WTC11 (cell line): ENCODE data around the gene MAEA. TPM values are rescaled to one million over a fixed set of nuclear protein-coding genes. Genes with fewer than 3 reads are reported as not detected.

ENCODE experiments used
- ATAC-seq: fragments of 200-7000 bp; cut with Tn5 transposase; 2 replicates; pipeline ENCODE4 v1.10.0; 2021; ENCODE audit warnings: mild to moderate bottlenecking, moderate library complexity
- CTCF ChIA-PET: fragments of 300-600 bp; sonication (Branson Sonifier 250); formaldehyde crosslinking; loops from one replicate; lab custom pipeline; 2021; ENCODE audit warnings: antibody characterized with exemption; lab: Charles Lee
- POLR2A ChIA-PET: fragments of 350-600 bp; sonication (Branson Sonifier 250); formaldehyde crosslinking; loops from one replicate; lab custom pipeline; 2021; ENCODE audit warnings: antibody characterized with exemption; lab: Charles Lee
- DNase-seq: peaks from one replicate; pipeline ENCODE4 v3.0.0; 2021; ENCODE audit warnings: low spot score
- H3K27ac Mint-ChIP-seq: 2 replicates; pipeline ENCODE4 v1.8.0; 2021; ENCODE audit warnings: mixed read lengths
- H3K27me3 Mint-ChIP-seq: 2 replicates; pipeline ENCODE4 v1.8.0; 2021; ENCODE audit warnings: low read depth, mild to moderate bottlenecking, moderate library complexity, mixed read lengths
- H3K36me3 Mint-ChIP-seq: 2 replicates; pipeline ENCODE4 v1.8.0; 2021; ENCODE audit warnings: mixed read lengths
- H3K4me1 Mint-ChIP-seq: 2 replicates; pipeline ENCODE4 v1.8.0; 2022; ENCODE audit warnings: mixed read lengths
- H3K4me3 Mint-ChIP-seq: 2 replicates; pipeline ENCODE4 v1.8.0; 2021; ENCODE audit warnings: mild to moderate bottlenecking, moderate library complexity, mixed read lengths
- H3K9me3 Mint-ChIP-seq: 2 replicates; pipeline ENCODE4 v1.8.0; 2021; ENCODE audit warnings: mixed read lengths
- AFF4 ChIP-seq: sonication (generic); formaldehyde crosslinking; IDR thresholded peaks from 2 replicates; pipeline ENCODE4 v1.8.1; 2023; ENCODE audit warnings: mild to moderate bottlenecking, missing genetic modification reagents, borderline replicate concordance
- ARID4B ChIP-seq: sonication (generic); formaldehyde crosslinking; IDR thresholded peaks from 2 replicates; pipeline ENCODE4 v1.8.0; 2023; ENCODE audit warnings: missing genetic modification reagents, mild to moderate bottlenecking, borderline replicate concordance
- ATF3 ChIP-seq: sonication (generic); formaldehyde crosslinking; conservative IDR thresholded peaks from 2 replicates; pipeline ENCODE4 v1.8.1; 2022; ENCODE audit warnings: mild to moderate bottlenecking, missing genetic modification reagents
- NFATC4 ChIP-seq: fragments of 250-450 bp; sonication (Bioruptor Pico); IDR thresholded peaks from 2 replicates; pipeline ENCODE4 v1.9.0; 2021; ENCODE audit warnings: mild to moderate bottlenecking
- NFYB ChIP-seq: sonication (generic); formaldehyde crosslinking; conservative IDR thresholded peaks from 2 replicates; pipeline ENCODE4 v1.8.0; 2022; ENCODE audit warnings: low read depth, missing genetic modification reagents
- NR1H2 ChIP-seq: sonication (generic); formaldehyde crosslinking; IDR thresholded peaks from 2 replicates; pipeline ENCODE4 v1.9.0; 2021; ENCODE audit warnings: mild to moderate bottlenecking, moderate library complexity, missing genetic modification reagents
- PRDM15 ChIP-seq: sonication (generic); formaldehyde crosslinking; IDR thresholded peaks from 2 replicates; pipeline ENCODE4 v1.8.0; 2022; ENCODE audit warnings: missing genetic modification reagents
- STAT6 ChIP-seq: sonication (generic); formaldehyde crosslinking; conservative IDR thresholded peaks from 2 replicates; pipeline ENCODE4 v1.8.1; 2023; ENCODE audit warnings: mild to moderate bottlenecking, low read depth, missing genetic modification reagents, moderate library complexity
- ZBTB21 ChIP-seq: sonication (generic); formaldehyde crosslinking; IDR thresholded peaks from 2 replicates; pipeline ENCODE4 v1.8.1; 2023; ENCODE audit warnings: mild to moderate bottlenecking, missing genetic modification reagents, borderline replicate concordance
- ZMAT4 ChIP-seq: fragments of 250-450 bp; sonication (Bioruptor Pico); IDR thresholded peaks from 2 replicates; pipeline ENCODE4 v1.9.0; 2021; ENCODE audit warnings: mild to moderate bottlenecking
- ZNF425 ChIP-seq: fragments of 250-450 bp; sonication (Bioruptor Pico); conservative IDR thresholded peaks from 2 replicates; pipeline ENCODE4 v1.9.0; 2021; ENCODE audit warnings: mild to moderate bottlenecking
- ZNF532 ChIP-seq: fragments of 250-450 bp; sonication (Bioruptor Pico); IDR thresholded peaks from 2 replicates; pipeline ENCODE4 v1.9.0; 2021; ENCODE audit warnings: mild to moderate bottlenecking, borderline replicate concordance
- total RNA-seq: library from RNA; stranded (reverse); gene quantifications from 3 replicates; pipeline ENCODE4 v1.2.3, GENCODE V29; 2021

The MAEA gene
- total RNA-seq, 1 experiment from 2014 or later = 86.9 TPM

GRCh38 chr4:1373892-1374705, 84.4 kb downstream of the MAEA start:
- Mint-ChIP-seq H3K4me1 (no peaks in the 10 kb centered on the region), H3K27me3 (no peaks in the 10 kb centered on the region; the same call in 1 of the 2 replicates), H3K27ac (peak overlapping the region; percentile 4; the same call in 1 of the 2 replicates), H3K36me3 (peaks cover 14% of the 10 kb centered on the region; the same call in 1 of the 2 replicates), H3K4me3 (no peak overlapping the region), H3K9me3 (no peaks in the 10 kb centered on the region)
- ChIA-PET POLR2A (no interaction called here), CTCF (interaction anchor here (0.7 kb wide), 1 partner anchor 18 kb away, joined by 3 read pairs; no protein-coding TSS in a partner anchor)
- ATAC-seq (no peak), DNase-seq (peak; percentile 10)
- TF ChIP-seq ZBTB21 (no peak), ARID4B (no peak), STAT6 (no peak), ZNF425 (CRISPR knock-in tag) (no peak), ZMAT4 (CRISPR knock-in tag) (no peak), NFYB (CRISPR knock-in tag) (no peak), NR1H2 (CRISPR knock-in tag) (no peak), AFF4 (CRISPR knock-in tag) (no peak), ZNF532 (CRISPR knock-in tag) (no peak), NFATC4 (no peak), ATF3 (CRISPR knock-in tag) (no peak), PRDM15 (CRISPR knock-in tag) (no peak)
